ENCODE results near the gene FAM234B.

GRCh38 chr12:13069380-13069779, 25.2 kb downstream of the FAM234B start:
- TF ChIP-seq, protein P1, sequence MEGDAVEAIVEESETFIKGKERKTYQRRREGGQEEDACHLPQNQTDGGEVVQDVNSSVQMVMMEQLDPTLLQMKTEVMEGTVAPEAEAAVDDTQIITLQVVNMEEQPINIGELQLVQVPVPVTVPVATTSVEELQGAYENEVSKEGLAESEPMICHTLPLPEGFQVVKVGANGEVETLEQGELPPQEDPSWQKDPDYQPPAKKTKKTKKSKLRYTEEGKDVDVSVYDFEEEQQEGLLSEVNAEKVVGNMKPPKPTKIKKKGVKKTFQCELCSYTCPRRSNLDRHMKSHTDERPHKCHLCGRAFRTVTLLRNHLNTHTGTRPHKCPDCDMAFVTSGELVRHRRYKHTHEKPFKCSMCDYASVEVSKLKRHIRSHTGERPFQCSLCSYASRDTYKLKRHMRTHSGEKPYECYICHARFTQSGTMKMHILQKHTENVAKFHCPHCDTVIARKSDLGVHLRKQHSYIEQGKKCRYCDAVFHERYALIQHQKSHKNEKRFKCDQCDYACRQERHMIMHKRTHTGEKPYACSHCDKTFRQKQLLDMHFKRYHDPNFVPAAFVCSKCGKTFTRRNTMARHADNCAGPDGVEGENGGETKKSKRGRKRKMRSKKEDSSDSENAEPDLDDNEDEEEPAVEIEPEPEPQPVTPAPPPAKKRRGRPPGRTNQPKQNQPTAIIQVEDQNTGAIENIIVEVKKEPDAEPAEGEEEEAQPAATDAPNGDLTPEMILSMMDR (IDR thresholded peaks at IDR 0.05) = no peak
- TF ChIP-seq POLR2A (IDR thresholded peaks at IDR 0.05) = no peak
- no peak for TF ChIP-seq POLR2AphosphoS5 (IDR thresholded peaks at IDR 0.05)
